Body of pancreas (tissue), 4 donors: ENCODE measurements around the gene GGTLC1.

Experiments
- CTCF ChIP-seq, 7 experiments: fragments of 450-650 bp in 4 of 7; fragments of 200-600 bp in 3 of 7; sonication (generic) in 3 of 7; IDR thresholded peaks; one replicate each; pipeline ENCODE4 v1.5.1; 2016 to 2019; ENCODE audit warnings: antibody characterized with exemption in 7 of 7
- POLR2A ChIP-seq, 3 donors: fragments of 450-650 bp; IDR thresholded peaks; one replicate each; pipeline ENCODE4 v1.6.1; 2016; ENCODE audit warnings: antibody characterized with exemption in 3 of 3, mild to moderate bottlenecking in 2 of 3

GRCh38 chr20:24022621-24023180, 34.1 kb upstream of the GGTLC1 start:
- TF ChIP-seq CTCF (IDR thresholded peaks at IDR 0.05) (no peak), POLR2A (IDR thresholded peaks at IDR 0.05) (no peak)
